Measurements from ENCODE around the gene KIF16B. TPM values are rescaled to one million over a fixed set of nuclear protein-coding genes. Genes with fewer than 3 reads are reported as not detected.
"Not testable (repeated sequence)": the region's sequence is repeated elsewhere in the genome, so short reads cannot be mapped to it uniquely, and the experiment has no call there.

KIF16B gene
- total and polyA plus RNA-seq, 2 of the 8 experiments (the other 6 are each of a cell fraction or from before 2014, with no cell fraction given) = 3.0 to 9.2 TPM

GRCh38 chr20:16228722-16229121, 344.5 kb downstream of the KIF16B start:
- no peak overlapping the region for H2BK5ac ChIP-seq (ENCODE audit: low read depth, low read length)
- FAIRE-seq = no peak

GRCh38 chr20:16226961-16227360, 346.3 kb downstream of the KIF16B start:
- H4K8ac ChIP-seq (ENCODE audit: extremely low read depth, insufficient read depth, low read length); H3K23me2 ChIP-seq (ENCODE audit: low read depth, low read length); H3K9ac ChIP-seq (replicated peaks in 1 of 4; ENCODE audit: extremely low read depth in 1 of 4, low read depth in 3 of 4, low read length in 3 of 4); H4K20me1 ChIP-seq (replicated peaks in 1 of 2; ENCODE audit: control insufficient read depth in 1 of 2, insufficient read depth in 2 of 2, low read length in 2 of 2); H3K4me1 ChIP-seq (replicated peaks in 1 of 4; ENCODE audit: control insufficient read depth in 3 of 4, insufficient read depth in 4 of 4, low read length in 3 of 4); H2BK12ac ChIP-seq (ENCODE audit: low read depth, low read length); H3K4ac ChIP-seq (replicated peaks; ENCODE audit: insufficient read length, low read depth, low read length); H2AK5ac ChIP-seq (ENCODE audit: low read depth, low read length); H3K27ac ChIP-seq (ENCODE audit: low read depth, low read length); H2BK5ac ChIP-seq (ENCODE audit: low read depth, low read length); H3K79me2 ChIP-seq (ENCODE audit: control insufficient read depth in 1 of 2, insufficient read depth in 2 of 2, low read length in 2 of 2); H4K91ac ChIP-seq (replicated peaks; ENCODE audit: insufficient read length, low read length); FAIRE-seq; H3K56ac ChIP-seq (replicated peaks; ENCODE audit: insufficient read length, low read depth, low read length); H2BK20ac ChIP-seq (ENCODE audit: low read length); H4K5ac ChIP-seq (ENCODE audit: insufficient read length, low read depth, low read length); H3K23ac ChIP-seq (ENCODE audit: insufficient read length); H3K36me3 ChIP-seq (ENCODE audit: control insufficient read depth in 2 of 4, insufficient read depth in 4 of 4, low read length in 3 of 4); H3K79me1 ChIP-seq (ENCODE audit: low read depth, low read length); CTCF ChIA-PET (ENCODE audit: partially characterized antibody); H2AFZ ChIP-seq (ENCODE audit: low read length); H3K18ac ChIP-seq (ENCODE audit: extremely low read depth, low read length); POLR2A ChIA-PET (ENCODE audit: partially characterized antibody); H3K4me3 ChIP-seq (ENCODE audit: extremely low read depth in 1 of 4, insufficient read depth in 2 of 4, low read depth in 3 of 4, low read length in 4 of 4); H2BK15ac ChIP-seq (ENCODE audit: low read length); H3K9me3 ChIP-seq (ENCODE audit: insufficient read depth in 2 of 2, low read depth in 1 of 2, low read length in 1 of 2); H3K14ac ChIP-seq (ENCODE audit: insufficient read length); DNase-seq (ENCODE audit: low read depth in 1 of 2, low spot score in 2 of 2); H2BK120ac ChIP-seq (replicated peaks; ENCODE audit: low read depth, low read length); H3K27me3 ChIP-seq (replicated peaks in 1 of 4; ENCODE audit: control insufficient read depth in 3 of 4, extremely low read depth in 1 of 4, insufficient read depth in 3 of 4, low read length in 3 of 4); H3K4me2 ChIP-seq (ENCODE audit: insufficient read depth in 1 of 2, low read depth in 2 of 2, low read length in 2 of 2): not testable (repeated sequence)
- no CpG with 5 or more reads among the region's 27 CpGs for WGBS, 2 experiments (ENCODE audit: extremely low coverage in 1 of 2, insufficient coverage in 1 of 2, insufficient read length in 1 of 2, insufficient replicate concordance in 2 of 2, low coverage in 1 of 2, low lambda C conversion rate in 2 of 2, missing lambda C conversion rate in 1 of 2)

More at GRCh38 chr20:16228722-16229121, 344.5 kb downstream of the KIF16B start:
- DNase-seq (ENCODE audit: low read depth in 1 of 2, low spot score in 2 of 2) = no peak
- no peak overlapping the region for H3K4me3 ChIP-seq (ENCODE audit: extremely low read depth in 1 of 4, insufficient read depth in 2 of 4, low read depth in 3 of 4, low read length in 4 of 4)
- H3K27me3 ChIP-seq (replicated peaks in 1 of 4; ENCODE audit: control insufficient read depth in 3 of 4, extremely low read depth in 1 of 4, insufficient read depth in 3 of 4, low read length in 3 of 4) = no peaks in the 10 kb centered on the region
- H3K36me3 ChIP-seq (ENCODE audit: control insufficient read depth in 2 of 4, insufficient read depth in 4 of 4, low read length in 3 of 4) = no peaks in the 10 kb centered on the region; a peak in 1 of 8 replicates
- 90% methylated on average over 2 of the region's 4 CpGs; no CpG with 5 or more reads in 1 of the 2 experiments for WGBS, 2 experiments (ENCODE audit: extremely low coverage in 1 of 2, insufficient coverage in 1 of 2, insufficient read length in 1 of 2, insufficient replicate concordance in 2 of 2, low coverage in 1 of 2, low lambda C conversion rate in 2 of 2, missing lambda C conversion rate in 1 of 2)
- no peak overlapping the region for H4K8ac ChIP-seq (ENCODE audit: extremely low read depth, insufficient read depth, low read length)
- no peak overlapping the region for H2BK20ac ChIP-seq (ENCODE audit: low read length)
- no peaks in the 10 kb centered on the region for H3K23me2 ChIP-seq (ENCODE audit: low read depth, low read length)
- H3K4me2 ChIP-seq (ENCODE audit: insufficient read depth in 1 of 2, low read depth in 2 of 2, low read length in 2 of 2) = no peak overlapping the region
- no peak overlapping the region for H2BK12ac ChIP-seq (ENCODE audit: low read depth, low read length)
- TF ChIP-seq NANOG (IDR thresholded peaks at IDR 0.05; ENCODE audit: insufficient read depth, low read depth, low read length, poor library complexity, severe bottlenecking) (no peak), GABPA (IDR thresholded peaks at IDR 0.05; ENCODE audit: borderline replicate concordance, insufficient read depth, low read length) (no peak)
- CTCF ChIA-PET (ENCODE audit: partially characterized antibody) = no interaction called here
- H3K79me1 ChIP-seq (ENCODE audit: low read depth, low read length) = no peaks in the 10 kb centered on the region
- no peak overlapping the region for H2BK120ac ChIP-seq (replicated peaks; ENCODE audit: low read depth, low read length)
- H3K9ac ChIP-seq (replicated peaks in 1 of 4; ENCODE audit: extremely low read depth in 1 of 4, low read depth in 3 of 4, low read length in 3 of 4) = no peak overlapping the region
- POLR2A ChIA-PET (ENCODE audit: partially characterized antibody) = no interaction called here
- no peak overlapping the region for H4K91ac ChIP-seq (replicated peaks; ENCODE audit: insufficient read length, low read length)
- H3K23ac ChIP-seq (ENCODE audit: insufficient read length) = no peak overlapping the region
- H4K20me1 ChIP-seq (replicated peaks in 1 of 2; ENCODE audit: control insufficient read depth in 1 of 2, insufficient read depth in 2 of 2, low read length in 2 of 2) = no peaks in the 10 kb centered on the region
- H2AK5ac ChIP-seq (ENCODE audit: low read depth, low read length) = no peak overlapping the region
- H2AFZ ChIP-seq (ENCODE audit: low read length) = no peak overlapping the region
- no peak overlapping the region for H3K18ac ChIP-seq (ENCODE audit: extremely low read depth, low read length)
- H2BK15ac ChIP-seq (ENCODE audit: low read length) = no peak overlapping the region
- H3K14ac ChIP-seq (ENCODE audit: insufficient read length) = no peak overlapping the region
- no peaks in the 10 kb centered on the region for H3K4me1 ChIP-seq (replicated peaks in 1 of 4; ENCODE audit: control insufficient read depth in 3 of 4, insufficient read depth in 4 of 4, low read length in 3 of 4)
- H3K79me2 ChIP-seq (ENCODE audit: control insufficient read depth in 1 of 2, insufficient read depth in 2 of 2, low read length in 2 of 2) = no peaks in the 10 kb centered on the region
- H3K56ac ChIP-seq (replicated peaks; ENCODE audit: insufficient read length, low read depth, low read length) = no peak overlapping the region
- H3K9me3 ChIP-seq (ENCODE audit: insufficient read depth in 2 of 2, low read depth in 1 of 2, low read length in 1 of 2) = peaks cover 0 to 7% of the 10 kb centered on the region in 2 experiments; a peak in 2 of 4 replicates
- no peak overlapping the region for H3K27ac ChIP-seq (ENCODE audit: low read depth, low read length)
- no peak overlapping the region for H3K4ac ChIP-seq (replicated peaks; ENCODE audit: insufficient read length, low read depth, low read length)
- no peak overlapping the region for H4K5ac ChIP-seq (ENCODE audit: insufficient read length, low read depth, low read length)

Data from H1 (cell line).